GM12878 (cell line): Measurements from ENCODE around the gene NKD2.

ENCODE experiments used
- ASH2L ChIP-seq: fragments of 300-600, 200-600 bp; sonication (generic); IDR thresholded peaks from 2 replicates; pipeline ENCODE4 v1.6.1; 2017; ENCODE audit warnings: low read depth, mild to moderate bottlenecking, borderline replicate concordance
- CBFB ChIP-seq: IDR thresholded peaks from 2 replicates; pipeline ENCODE4 v1.6.1; 2016; ENCODE audit warnings: antibody characterized with exemption, low read depth
- CEBPB ChIP-seq, 2 experiments: fragments of 150-350 bp in 1 of 2; IDR thresholded peaks; 2 replicates each; pipeline ENCODE4 v1.6.1; 2012 to 2014; ENCODE audit warnings: low read depth in 2 of 2, low read length in 2 of 2, borderline replicate concordance in 1 of 2, inconsistent platforms in 1 of 2
- ELK1 ChIP-seq: IDR thresholded peaks from 2 replicates; pipeline ENCODE4 v1.6.1; 2012; ENCODE audit warnings: low read depth, low read length, improper control_type of control experiment
- EP300 ChIP-seq, 2 experiments: fragments of 150-350 bp in 1 of 2; IDR thresholded peaks; 2 replicates each; pipeline ENCODE4 v1.6.1; 2011 to 2012; ENCODE audit warnings: low read depth in 2 of 2, low read length in 2 of 2, borderline replicate concordance in 1 of 2, improper control_type of control experiment in 1 of 2, inconsistent platforms in 1 of 2; ENCODE audit not compliant: control insufficient read depth in 1 of 2
- GABPA ChIP-seq: IDR thresholded peaks from 2 replicates; pipeline ENCODE4 v1.6.1; 2014; ENCODE audit warnings: antibody characterized with exemption, low read depth, mild to moderate bottlenecking, inconsistent platforms
- MAX ChIP-seq: IDR thresholded peaks from 2 replicates; pipeline ENCODE4 v1.6.1; 2012; ENCODE audit warnings: low read depth, low read length, improper control_type of control experiment
- NR2C2 ChIP-seq: IDR thresholded peaks from 2 replicates; pipeline ENCODE4 v1.6.1; 2011; ENCODE audit warnings: borderline replicate concordance, low read depth; ENCODE audit not compliant: control insufficient read depth, insufficient read length
- POLR2A ChIP-seq: IDR thresholded peaks from 2 replicates; pipeline ENCODE4 v1.6.1; 2011; ENCODE audit warnings: low read depth, mild to moderate bottlenecking, low read length
- RAD21 ChIP-seq: IDR thresholded peaks from 2 replicates; pipeline ENCODE4 v1.6.1; 2011; ENCODE audit warnings: mild to moderate bottlenecking, low read depth, low read length, moderate library complexity; ENCODE audit not compliant: insufficient read depth
- RFX5 ChIP-seq: IDR thresholded peaks from 2 replicates; pipeline ENCODE4 v1.6.1; 2011; ENCODE audit warnings: low read depth, low read length, improper control_type of control experiment
- SUZ12 ChIP-seq: fragments of 200-600 bp; sonication (generic); IDR thresholded peaks from one replicate; pipeline ENCODE4 v1.6.1; 2018; ENCODE audit warnings: antibody characterized with exemption, mild to moderate bottlenecking; ENCODE audit not compliant: unreplicated experiment

- TF ChIP-seq ELK1: no peak
- no peak for TF ChIP-seq POLR2A
- TF ChIP-seq CEBPB (IDR thresholded peaks at IDR 0.05; ENCODE audit: borderline replicate concordance in 1 of 2, low read depth in 2 of 2, low read length in 2 of 2): no peak
- TF ChIP-seq CBFB: no peak
- TF ChIP-seq EP300 (IDR thresholded peaks at IDR 0.05; ENCODE audit: borderline replicate concordance in 1 of 2, control insufficient read depth in 1 of 2, low read depth in 2 of 2, low read length in 2 of 2): no peak
- no peak for TF ChIP-seq SUZ12
- TF ChIP-seq RFX5: no peak
- TF ChIP-seq GABPA: no peak
- no peak for TF ChIP-seq ASH2L
- TF ChIP-seq NR2C2: no peak
- no peak for TF ChIP-seq RAD21
- TF ChIP-seq MAX: no peak
Measured at GRCh38 chr5:976849-977751, 31.5 kb upstream of the NKD2 start.
